HepG2 (cell line): ENCODE data around the gene FAM219B. TPM values are rescaled to one million over a fixed set of nuclear protein-coding genes. Genes with fewer than 3 reads are reported as not detected.

Experiments used
- AKAP8 ChIP-seq: sonication (generic); formaldehyde crosslinking; IDR thresholded peaks from 2 replicates; pipeline ENCODE4 v1.5.1; 2020; ENCODE audit warnings: mild to moderate bottlenecking, missing genetic modification reagents
- ASH2L ChIP-seq: fragments of 300-600, 200-600 bp; sonication (generic); IDR thresholded peaks from 2 replicates; pipeline ENCODE4 v1.7.0; 2017; ENCODE audit warnings: low read depth, mild to moderate bottlenecking, moderate library complexity, mixed read lengths, low read length; ENCODE audit not compliant: insufficient read length
- FOSL1 ChIP-seq: sonication (generic); formaldehyde crosslinking; IDR thresholded peaks from 2 replicates; pipeline ENCODE4 v1.9.0; 2021; ENCODE audit warnings: missing genetic modification reagents, borderline replicate concordance
- HIVEP1 ChIP-seq: sonication (generic); formaldehyde crosslinking; IDR thresholded peaks from 2 replicates; pipeline ENCODE4 v1.4.0; 2020; ENCODE audit warnings: mild to moderate bottlenecking, missing genetic modification reagents
- KAT2B ChIP-seq: fragments of 150-350 bp; IDR thresholded peaks from 2 replicates; pipeline ENCODE4 v1.6.1; 2014; ENCODE audit warnings: low read depth, low read length, borderline replicate concordance
- MEIS1 ChIP-seq: sonication (generic); formaldehyde crosslinking; IDR thresholded peaks from 2 replicates; pipeline ENCODE4 v1.9.0; 2021; ENCODE audit warnings: mild to moderate bottlenecking, missing genetic modification reagents, moderate library complexity, borderline replicate concordance
- PHF5A ChIP-seq: IDR thresholded peaks from one replicate; pipeline ENCODE4 v1.6.1; 2018; ENCODE audit warnings: low read depth, missing genetic modification reagents; ENCODE audit not compliant: unreplicated experiment
- PRMT3 ChIP-seq: sonication (generic); formaldehyde crosslinking; IDR thresholded peaks from 2 replicates; pipeline ENCODE4 v1.8.1; 2022; ENCODE audit warnings: low read depth, mild to moderate bottlenecking, moderate library complexity, missing genetic modification reagents, borderline replicate concordance
- REL ChIP-seq: sonication (generic); formaldehyde crosslinking; conservative IDR thresholded peaks from 2 replicates; pipeline ENCODE4 v1.8.0; 2022; ENCODE audit warnings: mild to moderate bottlenecking, missing genetic modification reagents, moderate library complexity
- RFXANK ChIP-seq: IDR thresholded peaks from 2 replicates; pipeline ENCODE4 v1.6.1; 2016
- SMARCE1 ChIP-seq: fragments of 450-650 bp; IDR thresholded peaks from 2 replicates; pipeline ENCODE4 v1.6.1; 2017; ENCODE audit warnings: borderline replicate concordance
- ZNF256 ChIP-seq: sonication (generic); formaldehyde crosslinking; conservative IDR thresholded peaks from 2 replicates; pipeline ENCODE4 v1.4.0; 2020; ENCODE audit warnings: missing genetic modification reagents
- ZNF652 ChIP-seq: IDR thresholded peaks from 2 replicates; pipeline ENCODE4 v1.6.1; 2016; ENCODE audit warnings: low read depth, borderline replicate concordance
- polyA plus RNA-seq, 8 experiments: library from polyadenylated mRNA; depleted of rRNA in 3 of 8; stranded (reverse) in 7 of 8; unstranded in 1 of 8; fragments of >200 nt; fragmentation: Illumina TruSeq in 4 of 8; extraction: Trizol in 4 of 8; gene quantifications; 2 replicates each; pipeline versions ENCODE4 v1.2.1 to v1.2.3, GENCODE V29; 2011 to 2016; ENCODE audit warnings: low read depth in 4 of 8, missing spikeins in 1 of 8, mixed read lengths in 1 of 8; ENCODE audit not compliant: insufficient read depth in 1 of 8
- total RNA-seq, 5 experiments: library from RNA; depleted of rRNA; stranded (reverse); fragments of >200 nt; fragmentation: Illumina TruSeq; extraction: Trizol; gene quantifications; 2 replicates each; pipeline ENCODE4 v1.2.3, GENCODE V29; 2016; ENCODE audit warnings: low read depth in 1 of 5
- TF ChIP-seq, protein P1 (sequence below): sonication (generic); formaldehyde crosslinking; IDR thresholded peaks from 2 replicates; pipeline ENCODE4 v1.8.1; 2022; ENCODE audit warnings: mild to moderate bottlenecking, missing genetic modification reagents
- TF ChIP-seq, protein P2 (sequence below): sonication (generic); formaldehyde crosslinking; IDR thresholded peaks from 2 replicates; pipeline ENCODE4 v1.4.0; 2020; ENCODE audit warnings: missing genetic modification reagents
- TF ChIP-seq, protein P3 (sequence below): sonication (generic); formaldehyde crosslinking; conservative IDR thresholded peaks from 2 replicates; pipeline ENCODE4 v1.5.0; 2020; ENCODE audit warnings: missing genetic modification reagents
- TF ChIP-seq, protein P4 (sequence below): sonication (generic); formaldehyde crosslinking; IDR thresholded peaks from 2 replicates; pipeline ENCODE4 v1.4.0; 2020; ENCODE audit warnings: missing genetic modification reagents
- TF ChIP-seq, protein P5 (sequence below): sonication (generic); formaldehyde crosslinking; IDR thresholded peaks from 2 replicates; pipeline ENCODE4 v1.5.0; 2020; ENCODE audit warnings: missing genetic modification reagents, mild to moderate bottlenecking, borderline replicate concordance

The FAM219B gene
- total and polyA plus RNA-seq, 2 of the 13 experiments (the other 11 are each of a cell fraction or from before 2014, with no cell fraction given), result 36.6 to 50.2 TPM

DNA sequence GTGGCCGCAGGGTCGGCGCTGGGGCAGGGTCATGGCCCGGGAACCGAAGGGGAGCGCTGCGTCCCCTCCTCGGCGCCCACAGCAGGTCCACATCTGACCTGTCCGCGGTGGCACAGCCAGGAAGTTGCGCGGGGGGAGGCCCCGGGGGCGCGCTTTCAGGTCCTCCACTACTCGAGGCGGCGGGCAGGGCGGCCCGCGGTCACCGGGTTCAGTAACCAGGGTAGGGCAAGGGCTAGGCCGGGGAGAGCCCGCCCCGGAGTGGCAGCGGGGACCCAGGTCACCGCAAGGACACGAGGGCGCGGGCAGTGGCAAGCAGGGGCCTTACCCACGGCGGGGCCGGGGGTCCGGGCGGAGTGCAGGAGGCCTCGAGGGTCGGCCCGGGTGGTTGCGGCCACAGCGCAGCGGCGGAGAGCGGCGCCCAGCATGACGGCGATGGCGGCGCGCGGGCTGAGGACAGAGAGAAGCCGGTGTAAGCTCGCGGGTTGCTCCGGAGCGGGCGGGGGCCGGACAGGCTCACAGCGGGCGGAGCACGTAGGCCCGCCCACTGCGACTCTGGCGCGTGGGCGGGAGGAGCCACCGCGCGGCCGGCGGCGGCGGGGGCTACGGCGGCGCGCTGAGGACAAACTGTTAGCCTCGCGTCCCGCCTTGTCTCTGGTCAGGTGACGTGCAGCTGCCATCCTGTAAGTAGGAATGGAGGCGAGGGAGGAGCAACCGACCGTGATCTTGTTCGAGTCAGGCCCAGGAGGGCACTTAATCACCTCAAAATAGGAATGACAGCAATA is 31.1 kb upstream of the FAM219B start, which contains the start of gene COX5A (continued):
- TF ChIP-seq, protein P1, sequence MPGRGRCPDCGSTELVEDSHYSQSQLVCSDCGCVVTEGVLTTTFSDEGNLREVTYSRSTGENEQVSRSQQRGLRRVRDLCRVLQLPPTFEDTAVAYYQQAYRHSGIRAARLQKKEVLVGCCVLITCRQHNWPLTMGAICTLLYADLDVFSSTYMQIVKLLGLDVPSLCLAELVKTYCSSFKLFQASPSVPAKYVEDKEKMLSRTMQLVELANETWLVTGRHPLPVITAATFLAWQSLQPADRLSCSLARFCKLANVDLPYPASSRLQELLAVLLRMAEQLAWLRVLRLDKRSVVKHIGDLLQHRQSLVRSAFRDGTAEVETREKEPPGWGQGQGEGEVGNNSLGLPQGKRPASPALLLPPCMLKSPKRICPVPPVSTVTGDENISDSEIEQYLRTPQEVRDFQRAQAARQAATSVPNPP, result peak; percentile 43; the same call in 1 of the 2 replicates
- peak; percentile 52; the same call in 1 of the 2 replicates for TF ChIP-seq MEIS1 (CRISPR knock-in tag)
- TF ChIP-seq, protein P2, sequence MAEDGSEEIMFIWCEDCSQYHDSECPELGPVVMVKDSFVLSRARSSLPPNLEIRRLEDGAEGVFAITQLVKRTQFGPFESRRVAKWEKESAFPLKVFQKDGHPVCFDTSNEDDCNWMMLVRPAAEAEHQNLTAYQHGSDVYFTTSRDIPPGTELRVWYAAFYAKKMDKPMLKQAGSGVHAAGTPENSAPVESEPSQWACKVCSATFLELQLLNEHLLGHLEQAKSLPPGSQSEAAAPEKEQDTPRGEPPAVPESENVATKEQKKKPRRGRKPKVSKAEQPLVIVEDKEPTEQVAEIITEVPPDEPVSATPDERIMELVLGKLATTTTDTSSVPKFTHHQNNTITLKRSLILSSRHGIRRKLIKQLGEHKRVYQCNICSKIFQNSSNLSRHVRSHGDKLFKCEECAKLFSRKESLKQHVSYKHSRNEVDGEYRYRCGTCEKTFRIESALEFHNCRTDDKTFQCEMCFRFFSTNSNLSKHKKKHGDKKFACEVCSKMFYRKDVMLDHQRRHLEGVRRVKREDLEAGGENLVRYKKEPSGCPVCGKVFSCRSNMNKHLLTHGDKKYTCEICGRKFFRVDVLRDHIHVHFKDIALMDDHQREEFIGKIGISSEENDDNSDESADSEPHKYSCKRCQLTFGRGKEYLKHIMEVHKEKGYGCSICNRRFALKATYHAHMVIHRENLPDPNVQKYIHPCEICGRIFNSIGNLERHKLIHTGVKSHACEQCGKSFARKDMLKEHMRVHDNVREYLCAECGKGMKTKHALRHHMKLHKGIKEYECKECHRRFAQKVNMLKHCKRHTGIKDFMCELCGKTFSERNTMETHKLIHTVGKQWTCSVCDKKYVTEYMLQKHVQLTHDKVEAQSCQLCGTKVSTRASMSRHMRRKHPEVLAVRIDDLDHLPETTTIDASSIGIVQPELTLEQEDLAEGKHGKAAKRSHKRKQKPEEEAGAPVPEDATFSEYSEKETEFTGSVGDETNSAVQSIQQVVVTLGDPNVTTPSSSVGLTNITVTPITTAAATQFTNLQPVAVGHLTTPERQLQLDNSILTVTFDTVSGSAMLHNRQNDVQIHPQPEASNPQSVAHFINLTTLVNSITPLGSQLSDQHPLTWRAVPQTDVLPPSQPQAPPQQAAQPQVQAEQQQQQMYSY, result no peak
- no peak for TF ChIP-seq SMARCE1
- TF ChIP-seq PHF5A (CRISPR knock-in tag), result no peak
- TF ChIP-seq, protein P3, sequence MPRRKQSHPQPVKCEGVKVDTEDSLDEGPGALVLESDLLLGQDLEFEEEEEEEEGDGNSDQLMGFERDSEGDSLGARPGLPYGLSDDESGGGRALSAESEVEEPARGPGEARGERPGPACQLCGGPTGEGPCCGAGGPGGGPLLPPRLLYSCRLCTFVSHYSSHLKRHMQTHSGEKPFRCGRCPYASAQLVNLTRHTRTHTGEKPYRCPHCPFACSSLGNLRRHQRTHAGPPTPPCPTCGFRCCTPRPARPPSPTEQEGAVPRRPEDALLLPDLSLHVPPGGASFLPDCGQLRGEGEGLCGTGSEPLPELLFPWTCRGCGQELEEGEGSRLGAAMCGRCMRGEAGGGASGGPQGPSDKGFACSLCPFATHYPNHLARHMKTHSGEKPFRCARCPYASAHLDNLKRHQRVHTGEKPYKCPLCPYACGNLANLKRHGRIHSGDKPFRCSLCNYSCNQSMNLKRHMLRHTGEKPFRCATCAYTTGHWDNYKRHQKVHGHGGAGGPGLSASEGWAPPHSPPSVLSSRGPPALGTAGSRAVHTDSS (CRISPR knock-in tag), result 0 out of 2 replicates have a peak, but pooled peaks have one; percentile 68
- no peak for TF ChIP-seq PRMT3 (CRISPR knock-in tag)
- no peak for TF ChIP-seq ZNF652 (CRISPR knock-in tag)
- no peak for TF ChIP-seq ZNF256
- TF ChIP-seq AKAP8 (CRISPR knock-in tag), result no peak; the same call in 1 of the 2 replicates
- TF ChIP-seq REL (CRISPR knock-in tag), result no peak; the same call in 1 of the 2 replicates
- no peak for TF ChIP-seq KAT2B
- TF ChIP-seq, protein P4, sequence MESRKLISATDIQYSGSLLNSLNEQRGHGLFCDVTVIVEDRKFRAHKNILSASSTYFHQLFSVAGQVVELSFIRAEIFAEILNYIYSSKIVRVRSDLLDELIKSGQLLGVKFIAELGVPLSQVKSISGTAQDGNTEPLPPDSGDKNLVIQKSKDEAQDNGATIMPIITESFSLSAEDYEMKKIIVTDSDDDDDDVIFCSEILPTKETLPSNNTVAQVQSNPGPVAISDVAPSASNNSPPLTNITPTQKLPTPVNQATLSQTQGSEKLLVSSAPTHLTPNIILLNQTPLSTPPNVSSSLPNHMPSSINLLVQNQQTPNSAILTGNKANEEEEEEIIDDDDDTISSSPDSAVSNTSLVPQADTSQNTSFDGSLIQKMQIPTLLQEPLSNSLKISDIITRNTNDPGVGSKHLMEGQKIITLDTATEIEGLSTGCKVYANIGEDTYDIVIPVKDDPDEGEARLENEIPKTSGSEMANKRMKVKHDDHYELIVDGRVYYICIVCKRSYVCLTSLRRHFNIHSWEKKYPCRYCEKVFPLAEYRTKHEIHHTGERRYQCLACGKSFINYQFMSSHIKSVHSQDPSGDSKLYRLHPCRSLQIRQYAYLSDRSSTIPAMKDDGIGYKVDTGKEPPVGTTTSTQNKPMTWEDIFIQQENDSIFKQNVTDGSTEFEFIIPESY (CRISPR knock-in tag), result 0 out of 2 replicates have a peak, but pooled peaks have one; percentile 19
- no peak for TF ChIP-seq RFXANK (CRISPR knock-in tag)
- peak; percentile 44; the same call in 1 of the 2 replicates for TF ChIP-seq HIVEP1 (CRISPR knock-in tag)
- TF ChIP-seq, protein P5, sequence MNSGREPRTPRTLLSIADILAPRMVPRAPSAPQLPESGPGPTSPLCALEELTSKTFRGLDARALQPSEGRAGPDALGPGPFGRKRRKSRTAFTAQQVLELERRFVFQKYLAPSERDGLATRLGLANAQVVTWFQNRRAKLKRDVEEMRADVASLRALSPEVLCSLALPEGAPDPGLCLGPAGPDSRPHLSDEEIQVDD, result no peak; the same call in 1 of the 2 replicates
- TF ChIP-seq FOSL1 (CRISPR knock-in tag), result no peak
- TF ChIP-seq ASH2L, result peak; percentile 90
